Amygdala (tissue), 56 donors: ENCODE results near the gene CHST6.

ENCODE experiments used
- DNase-seq, 56 donors: peaks; one replicate each; lab custom pipeline; 2025; lab: John Stamatoyannopoulos, UW

CHST6 gene

DNA sequence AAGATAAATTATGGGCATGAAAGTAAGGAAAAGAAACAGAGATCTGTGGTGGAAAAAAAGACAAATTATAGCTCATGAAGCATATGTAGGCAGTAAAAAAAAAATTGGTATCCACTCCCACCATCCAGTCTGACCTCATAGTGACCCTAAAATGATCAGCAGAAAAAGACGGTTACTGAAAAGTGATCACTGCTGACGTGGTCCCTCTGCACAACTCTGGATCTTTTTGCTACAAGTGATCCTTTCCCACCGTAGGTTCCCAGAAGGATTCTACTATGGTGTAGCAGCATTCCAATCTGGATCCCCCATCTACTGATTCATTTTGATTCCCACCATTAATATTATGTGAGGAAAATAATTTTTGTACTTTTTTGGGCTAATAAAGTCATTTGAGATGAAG is 10.9 kb upstream of the CHST6 start:
- no peak for DNase-seq

DNA sequence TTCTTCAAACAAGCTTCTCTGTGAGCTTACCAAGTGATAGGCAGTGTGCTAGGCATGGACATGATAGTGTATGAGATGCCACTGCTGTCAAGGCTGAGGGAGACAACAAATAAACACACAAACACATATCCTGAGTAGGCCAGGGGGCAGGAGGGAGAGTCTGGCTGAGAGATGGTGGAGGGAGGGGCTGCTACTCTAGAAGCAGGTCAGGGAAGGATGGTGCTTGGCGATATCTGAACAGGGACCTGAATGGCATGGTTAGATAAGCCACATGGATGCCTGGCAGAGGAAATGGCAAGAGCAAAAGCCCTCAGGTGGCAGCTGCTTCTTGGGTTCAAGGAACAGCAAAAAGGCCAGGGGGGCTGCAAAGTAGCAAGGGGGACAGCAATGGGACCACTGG is 8.6 kb upstream of the CHST6 start:
- no peak for DNase-seq

DNA sequence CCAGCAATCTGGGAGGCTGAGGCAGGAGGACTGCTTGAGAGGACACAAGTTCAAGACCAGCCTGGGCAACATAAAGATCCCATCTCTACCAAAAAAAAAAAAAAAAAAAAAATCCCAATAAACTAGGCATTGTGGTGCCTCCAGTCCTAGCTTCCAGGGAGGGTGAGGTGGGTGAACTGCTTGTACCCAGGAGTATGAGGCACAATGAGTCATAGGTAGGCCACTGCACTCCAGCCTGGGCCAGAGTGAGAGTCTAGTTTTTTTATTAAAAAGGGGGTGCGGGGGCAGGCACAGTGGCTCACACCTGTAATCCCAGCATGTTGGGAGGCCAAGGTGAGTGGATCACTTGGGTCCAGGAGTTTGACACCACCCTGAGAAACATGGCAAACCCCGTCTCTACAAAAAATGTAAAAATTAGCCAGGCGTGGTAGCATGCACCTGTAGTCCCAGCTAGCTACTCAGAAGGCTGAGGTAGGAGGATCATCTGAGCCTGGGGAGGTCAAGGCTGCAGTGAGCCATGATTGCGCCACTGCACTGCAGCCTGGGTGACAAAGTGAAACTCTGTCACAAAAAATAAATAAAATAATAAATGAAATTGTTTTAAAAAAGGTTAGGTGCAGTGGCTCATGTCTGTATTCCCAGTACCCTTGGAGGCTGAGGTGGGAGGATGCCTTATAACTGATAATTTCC is 7.8 kb upstream of the CHST6 start:
- DNase-seq: no peak

DNA sequence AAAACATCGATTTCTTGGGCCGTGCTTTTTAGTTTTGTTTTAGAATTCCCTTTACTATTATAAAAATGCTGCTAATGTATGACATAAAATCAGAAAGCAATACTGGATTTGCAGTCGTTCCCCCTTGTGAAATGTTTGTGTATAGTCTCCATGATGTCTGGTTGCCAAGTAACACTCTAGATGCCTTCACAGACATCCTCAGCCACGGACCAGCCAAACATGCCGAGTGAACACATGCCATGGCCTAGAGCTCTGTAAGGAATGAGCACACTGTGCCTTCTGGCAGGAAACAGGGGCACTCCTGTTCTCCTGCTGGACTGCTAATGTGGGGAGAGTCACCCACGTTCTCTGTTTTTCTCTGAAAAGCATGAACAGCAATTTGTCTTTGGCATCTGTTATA is 6.6 kb upstream of the CHST6 start:
- DNase-seq: peak in 24 of 56 donors; percentile 4 to 47 (median 23)

DNA sequence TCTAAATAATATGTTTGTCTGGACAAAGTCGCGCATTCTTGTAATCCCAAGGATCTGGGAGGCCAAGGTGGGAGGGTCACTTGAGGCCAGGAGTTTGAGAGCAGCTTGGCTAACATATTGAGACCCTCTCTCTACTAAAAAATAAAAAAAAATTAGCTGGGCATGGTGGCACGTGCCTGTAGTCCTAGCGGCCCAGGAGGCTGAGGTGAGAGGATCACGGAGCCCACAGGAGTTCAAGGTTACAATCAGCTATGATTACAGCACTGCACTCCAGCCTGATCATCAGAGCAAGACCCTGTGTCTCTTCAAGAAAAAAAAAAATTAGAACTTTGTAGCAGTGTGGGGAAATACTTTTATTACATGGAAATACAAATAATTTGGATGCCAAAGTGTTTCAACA is 6.1 kb upstream of the CHST6 start:
- no peak for DNase-seq

DNA sequence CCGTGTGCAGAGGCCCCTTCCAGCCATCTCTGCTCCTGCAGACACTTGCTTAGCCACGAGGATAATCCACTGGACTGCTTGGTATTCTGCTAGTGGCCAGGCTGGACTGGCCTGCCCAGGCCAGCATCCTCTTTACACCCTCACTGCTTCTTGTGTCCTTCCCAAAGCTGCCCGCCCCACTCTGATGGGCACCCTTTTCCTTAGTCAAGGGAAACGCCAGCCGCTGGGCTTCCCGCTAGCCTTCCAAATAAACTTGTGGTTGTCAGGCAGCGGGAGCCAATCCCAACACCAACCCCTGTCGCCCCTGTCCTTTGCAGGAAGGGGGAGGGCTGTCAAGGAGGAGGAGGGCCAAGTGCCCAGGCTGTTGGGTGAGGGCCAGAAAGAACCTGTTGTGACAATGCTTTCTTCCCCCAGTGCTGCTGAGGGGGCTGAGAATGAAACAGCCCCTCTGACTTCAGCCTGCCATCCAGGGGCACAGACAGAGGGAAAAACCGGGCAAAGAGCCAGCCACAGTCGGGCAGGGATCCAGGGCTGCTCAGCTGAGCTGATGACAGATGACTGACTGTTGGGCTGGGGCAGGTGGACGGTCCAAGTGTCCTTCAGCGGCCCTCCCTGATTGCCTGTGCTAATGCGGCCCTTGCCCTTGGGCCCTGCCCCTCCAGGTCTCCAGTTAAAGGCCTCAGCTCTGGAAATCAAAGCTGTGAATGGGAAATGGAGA is 3.5 kb upstream of the CHST6 start:
- peak in 52 of 56 donors; percentile 10 to 85 (median 56) for DNase-seq

DNA sequence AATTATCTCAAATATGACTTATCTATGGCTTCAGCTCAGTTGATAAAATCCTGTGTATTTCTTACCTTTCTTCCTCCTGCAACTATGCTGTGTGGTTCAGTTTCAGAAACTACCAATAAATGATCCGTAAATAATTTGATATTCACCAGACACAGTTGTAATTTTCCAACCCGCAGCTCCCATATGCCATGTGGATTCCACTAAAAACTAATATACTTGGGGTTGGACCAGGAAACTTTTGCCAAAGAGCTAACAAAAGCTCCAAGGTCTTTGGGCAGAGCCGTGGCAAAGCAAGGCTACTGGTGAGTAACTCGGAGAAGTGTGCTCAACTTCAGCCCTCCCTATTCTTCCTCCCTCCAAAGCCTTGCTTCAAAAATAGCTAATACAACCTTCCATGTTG is 2.3 kb upstream of the CHST6 start:
- peak in 4 of 56 donors; percentile 1 to 33 (median 7) for DNase-seq

DNA sequence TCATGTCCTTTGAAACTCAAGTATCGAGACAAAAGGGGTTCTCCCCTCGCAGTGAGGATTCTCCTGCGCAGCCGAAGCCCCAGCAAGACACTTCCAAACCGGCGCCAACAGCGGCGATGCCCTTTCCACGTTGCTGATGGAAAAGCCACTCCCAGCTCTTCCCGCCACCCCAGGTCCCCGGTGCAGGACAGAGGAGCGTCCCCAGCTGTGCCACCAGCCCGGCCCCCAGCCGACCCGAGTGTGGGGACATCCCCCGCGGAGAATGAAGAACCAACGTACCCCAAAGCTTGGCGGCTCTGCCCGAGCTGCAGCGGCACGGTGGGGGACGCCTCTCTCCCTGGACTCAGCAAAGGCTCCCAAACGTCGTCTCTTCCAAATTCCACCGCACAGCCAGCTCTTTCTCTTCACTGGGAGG is 573 bp downstream of the CHST6 start:
- DNase-seq: peak in 22 of 56 donors; percentile 10 to 68 (median 40)

DNA sequence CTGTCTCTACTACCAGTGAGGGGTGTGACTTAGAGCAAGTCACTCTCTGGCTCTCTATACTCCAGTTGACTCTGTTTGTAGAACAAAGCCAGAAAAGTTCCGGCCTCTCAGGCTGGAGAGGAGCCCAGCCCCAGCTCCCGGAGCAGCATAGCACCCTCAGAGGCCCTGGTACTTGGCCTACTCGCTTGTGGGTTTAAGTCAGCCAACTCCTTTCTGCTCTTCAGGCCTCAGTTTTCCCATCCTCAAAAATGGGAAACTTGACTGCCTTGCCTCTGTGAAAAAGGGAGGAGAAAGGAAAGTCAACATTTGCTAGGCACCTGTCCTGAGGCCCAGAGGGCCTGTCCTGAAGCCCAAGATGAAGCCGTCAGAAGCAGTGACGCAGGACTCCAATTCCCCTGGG is 1.1 kb downstream of the CHST6 start:
- peak in 9 of 56 donors; percentile 3 to 30 (median 13) for DNase-seq

DNA sequence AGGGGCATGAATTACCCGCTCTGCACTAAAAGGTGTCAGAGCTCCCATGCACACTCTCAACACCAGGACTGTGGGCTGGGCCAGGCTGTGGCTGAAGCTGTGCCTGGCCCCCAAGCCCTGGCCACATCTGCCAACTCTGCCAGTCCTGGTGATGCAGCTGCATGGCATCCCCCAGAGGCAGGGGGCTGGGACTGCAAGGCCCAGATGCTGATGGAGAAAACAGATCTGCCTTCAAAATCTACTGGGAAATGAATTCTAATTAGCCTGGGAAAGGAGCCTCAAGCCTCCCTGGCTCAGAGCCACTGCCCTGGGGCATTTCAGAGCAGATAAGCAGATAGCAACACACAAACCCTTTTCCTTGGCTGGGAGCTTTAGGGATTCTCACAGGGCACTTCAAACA is 3.4 kb downstream of the CHST6 start:
- peak in 51 of 56 donors; percentile 10 to 89 (median 67) for DNase-seq

DNA sequence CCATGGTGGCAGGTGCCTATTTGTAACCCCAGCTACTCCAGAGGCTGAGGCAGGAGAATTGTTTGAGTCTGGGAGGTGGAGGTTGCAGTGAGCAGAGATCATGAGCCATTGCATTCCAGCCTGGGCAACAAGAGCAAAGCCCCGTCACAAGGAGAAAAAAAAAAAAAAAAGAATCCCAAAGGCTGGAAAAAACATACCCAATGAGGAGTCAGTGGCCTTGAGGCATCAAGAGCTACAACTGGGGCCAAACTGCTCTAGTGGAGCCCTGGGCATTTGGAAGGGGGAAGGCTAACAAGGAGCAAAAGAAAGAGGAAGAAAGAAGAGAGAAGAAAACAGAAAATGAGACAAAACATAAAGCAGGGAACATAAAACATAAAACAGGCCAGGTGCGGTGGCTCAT is 6.9 kb downstream of the CHST6 start:
- DNase-seq: no peak

DNA sequence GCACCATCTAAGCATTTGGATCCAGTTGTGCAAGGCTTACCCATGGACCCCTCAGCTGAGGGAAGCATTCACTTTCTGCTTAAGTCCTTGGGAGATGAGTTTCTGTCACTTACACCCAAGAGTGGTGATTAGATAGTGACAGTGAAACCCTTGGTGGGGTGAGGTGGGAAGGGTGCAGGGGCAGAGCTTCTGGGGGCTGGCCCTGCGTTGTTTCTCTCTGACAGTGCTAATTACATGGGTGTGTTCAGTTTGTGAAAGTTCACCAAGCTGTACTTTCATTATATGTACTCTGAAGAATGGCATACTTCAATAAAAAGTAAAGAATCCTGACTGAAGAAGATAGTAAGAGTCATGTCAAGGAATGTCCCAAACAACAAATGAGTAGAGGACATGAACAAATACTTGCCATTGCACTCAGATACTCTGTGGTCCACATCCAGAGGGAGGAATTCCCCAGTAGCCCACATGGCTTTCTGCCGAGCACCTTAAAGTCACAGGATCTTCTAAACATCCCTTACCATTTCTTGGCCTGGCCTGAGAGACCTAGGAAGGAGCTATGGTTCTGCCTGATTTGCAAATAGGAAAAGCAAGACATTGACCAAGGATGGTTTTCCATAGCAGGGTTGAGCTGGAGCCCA is 8.4 kb downstream of the CHST6 start:
- no peak for DNase-seq

DNA sequence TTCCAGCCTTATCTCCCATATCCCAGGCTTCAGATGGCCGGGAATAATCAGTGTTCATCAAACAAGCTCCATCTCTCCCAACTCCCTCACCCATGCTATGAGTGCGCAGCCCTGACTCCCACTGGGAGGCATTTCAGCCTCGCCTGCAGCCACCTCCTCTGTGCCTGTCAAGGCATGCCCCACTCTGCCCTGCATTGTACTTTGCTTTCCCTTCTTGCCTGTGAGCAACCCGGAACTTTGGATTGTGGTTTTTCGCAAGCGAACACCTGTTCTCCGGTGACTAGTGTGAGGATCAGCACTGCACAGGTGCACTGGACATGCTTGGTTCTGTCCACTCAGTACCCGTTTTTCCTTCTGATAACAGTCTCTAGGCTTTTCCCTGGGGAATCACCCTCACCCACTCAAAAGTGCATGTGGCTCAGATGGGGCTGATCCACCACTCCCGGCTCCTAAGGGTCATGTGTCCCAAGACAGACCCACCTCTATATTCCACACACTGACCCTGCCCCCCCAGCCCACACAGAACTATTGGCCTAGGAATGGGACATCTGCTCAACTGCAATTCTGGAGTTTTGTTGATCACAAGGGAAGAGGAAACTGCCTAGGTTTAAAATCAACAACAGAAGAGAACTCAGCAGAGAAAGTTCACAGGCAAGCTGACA is 9.1 kb downstream of the CHST6 start:
- DNase-seq: no peak

DNA sequence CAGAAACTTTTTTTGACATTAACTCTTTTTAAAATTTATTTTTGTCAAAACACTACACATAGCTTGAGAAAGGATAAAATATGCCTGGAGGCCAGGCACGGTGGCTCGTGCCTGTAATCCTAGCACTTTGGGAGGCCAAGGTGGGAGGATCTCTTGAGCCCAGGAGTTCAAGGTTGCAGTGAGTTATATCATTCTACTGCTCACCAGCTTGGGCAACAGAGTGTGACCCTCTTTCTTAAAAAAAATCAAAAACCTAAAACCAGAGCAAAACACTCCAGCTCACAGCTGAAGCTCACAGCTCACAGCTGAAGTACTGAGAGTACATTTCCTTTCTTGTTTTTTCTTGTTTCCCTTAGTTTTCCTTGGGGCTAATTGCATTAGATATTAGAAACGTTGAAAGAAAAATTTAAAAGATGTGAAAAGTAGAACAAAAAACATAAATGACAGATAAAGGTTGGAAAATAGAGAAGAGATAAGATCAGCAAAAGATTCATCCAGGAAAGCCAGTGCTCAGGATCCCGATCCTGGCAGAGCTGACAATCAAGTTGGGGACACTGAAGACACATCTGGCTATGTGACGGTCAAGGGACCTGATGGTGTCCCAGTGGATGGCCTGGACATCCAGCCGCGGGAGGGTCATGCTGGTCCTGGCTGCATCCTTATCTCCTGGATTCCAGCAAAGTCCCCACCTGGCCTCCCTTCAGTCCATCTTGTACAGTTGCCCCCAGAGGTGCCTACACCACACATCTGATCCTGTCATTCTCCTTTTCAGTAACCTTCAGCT is 9.8 kb downstream of the CHST6 start:
- DNase-seq: no peak

DNA sequence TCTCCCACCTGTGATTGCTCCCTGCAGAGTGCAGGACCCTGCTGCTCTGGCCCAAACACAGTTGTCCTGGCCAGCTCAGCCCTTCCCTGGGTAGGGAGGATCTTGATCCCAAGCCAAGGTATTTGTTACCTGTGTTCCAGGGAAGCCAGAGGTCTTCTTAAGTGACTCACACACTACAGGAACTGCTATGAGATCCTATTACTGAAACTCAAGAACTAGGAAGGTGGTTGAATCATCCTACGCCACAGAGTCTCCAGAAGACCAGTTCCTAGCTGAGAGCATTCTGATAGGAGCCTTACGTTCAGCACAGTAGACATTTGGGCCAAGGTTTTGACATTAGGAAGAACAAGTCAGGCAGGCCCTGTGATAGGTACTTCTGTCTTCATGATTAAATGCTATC is 12.0 kb downstream of the CHST6 start:
- DNase-seq: no peak

DNA sequence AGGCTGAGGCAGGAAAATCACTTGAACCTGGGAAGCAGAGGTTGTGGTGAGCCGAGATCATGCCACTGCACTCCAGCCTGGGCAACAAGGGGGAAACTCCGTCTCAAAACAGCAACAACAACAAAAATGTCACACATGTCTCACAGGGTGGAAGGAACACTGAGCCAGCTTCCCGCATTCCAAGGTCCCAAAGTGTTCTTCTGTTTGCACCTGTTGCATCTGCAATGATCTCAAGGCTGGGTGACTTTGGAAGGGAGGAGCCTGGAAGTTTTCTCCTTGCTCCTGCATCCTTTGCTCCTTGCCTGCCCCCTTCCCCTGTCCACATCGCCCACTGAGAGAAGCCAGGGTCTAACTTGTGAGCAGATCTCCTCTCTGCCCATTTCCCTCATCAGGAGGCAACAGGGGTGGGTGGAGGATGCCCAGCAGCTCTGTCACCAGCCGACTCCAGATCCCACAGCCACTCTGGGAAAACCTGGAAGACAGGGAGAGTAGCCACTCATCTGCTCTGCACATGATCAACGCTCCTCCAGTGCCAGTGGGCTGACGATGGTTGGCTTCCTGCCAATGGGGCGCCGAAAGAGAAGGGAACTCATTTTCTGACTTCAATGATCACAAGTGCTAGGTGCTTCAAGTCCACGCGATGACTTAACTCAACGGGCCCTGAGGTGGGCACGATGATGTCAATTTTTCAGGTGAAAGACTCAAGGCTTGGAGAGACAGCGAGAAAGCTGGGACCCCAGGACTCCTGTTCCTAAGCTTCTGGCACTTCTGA is 12.6 kb downstream of the CHST6 start:
- DNase-seq: peak in 1 of 56 donors; percentile 27

DNA sequence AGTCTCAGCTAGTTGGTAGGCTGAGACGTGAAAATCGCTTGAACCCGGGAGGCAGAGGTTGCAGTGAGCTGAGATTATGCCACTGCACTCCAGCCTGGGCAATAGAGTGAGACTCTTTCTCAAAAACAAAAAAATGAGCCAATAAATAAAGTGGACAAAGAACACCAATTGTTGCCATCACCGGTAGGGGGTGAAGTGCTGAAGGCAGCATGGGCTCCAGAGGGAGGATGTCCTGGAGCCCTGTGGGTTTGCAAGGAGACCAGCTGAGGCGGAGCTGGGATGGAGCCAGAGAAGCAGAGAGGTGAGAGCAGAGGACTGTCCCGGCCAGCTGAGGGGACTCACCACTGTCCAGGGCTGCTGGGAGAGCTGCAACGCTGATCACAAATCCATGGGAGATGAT is 13.8 kb downstream of the CHST6 start:
- no peak for DNase-seq

DNA sequence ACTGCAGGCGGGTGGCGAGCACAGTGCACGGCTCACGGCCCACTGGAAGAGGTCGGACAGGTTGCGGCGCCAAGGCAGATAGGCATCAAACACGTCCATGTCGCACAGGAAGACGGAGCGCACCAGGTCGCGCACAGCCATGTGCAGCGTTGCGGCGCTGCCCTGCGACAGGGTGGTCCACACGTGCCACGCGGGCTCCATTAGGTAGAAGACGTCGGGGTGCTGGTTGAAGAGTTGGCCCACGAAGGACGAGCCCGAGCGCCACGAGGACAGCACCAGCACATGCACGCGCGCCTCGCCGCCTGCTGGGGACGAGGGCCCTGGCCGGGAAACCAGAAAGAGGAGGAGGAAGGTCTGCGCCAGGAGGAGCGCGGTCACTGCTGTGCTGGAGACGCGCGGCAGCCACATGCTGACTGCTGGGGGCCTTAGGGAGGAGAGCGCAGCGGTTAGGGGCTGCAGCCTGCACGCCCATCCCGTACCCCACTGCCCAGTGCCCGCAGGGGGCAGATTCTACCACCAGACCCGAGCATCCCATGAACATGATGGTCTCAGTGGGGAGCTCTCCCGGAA is 15.7 kb downstream of the CHST6 start:
- DNase-seq: no peak
